HCT116 (cell line): Measurements from ENCODE around the gene ALK.

Experiments used
- EZH2 ChIP-seq: fragments of 200-600 bp; sonication (generic); IDR thresholded peaks from 2 replicates; pipeline ENCODE4 v1.6.1; 2017; ENCODE audit warnings: antibody characterized with exemption, mixed run types
- POLR2A ChIP-seq: IDR thresholded peaks from 2 replicates; pipeline ENCODE4 v1.7.0; 2011; ENCODE audit warnings: borderline replicate concordance; ENCODE audit not compliant: insufficient read depth, insufficient read length; ENCODE audit errors: extremely low read depth
- POLR2AphosphoS5 ChIP-seq: IDR thresholded peaks from 2 replicates; pipeline ENCODE4 v1.6.1; 2011; ENCODE audit warnings: mild to moderate bottlenecking, low read depth, low read length, moderate library complexity
- TF ChIP-seq, protein P1 (sequence below), 3 experiments: fragments of 200-600 bp in 1 of 3; sonication (generic) in 1 of 3; IDR thresholded peaks in 2 of 3; conservative IDR thresholded peaks in 1 of 3; 2 replicates each; pipeline ENCODE4 v1.5.1; 2012 to 2017; ENCODE audit warnings: low read depth in 2 of 3, low read length in 2 of 3, antibody characterized with exemption in 1 of 3, borderline replicate concordance in 1 of 3, control low read depth in 1 of 3, mild to moderate bottlenecking in 1 of 3, mixed read lengths in 1 of 3, mixed run types in 1 of 3, moderate library complexity in 1 of 3; ENCODE audit not compliant: insufficient read depth in 1 of 3

DNA sequence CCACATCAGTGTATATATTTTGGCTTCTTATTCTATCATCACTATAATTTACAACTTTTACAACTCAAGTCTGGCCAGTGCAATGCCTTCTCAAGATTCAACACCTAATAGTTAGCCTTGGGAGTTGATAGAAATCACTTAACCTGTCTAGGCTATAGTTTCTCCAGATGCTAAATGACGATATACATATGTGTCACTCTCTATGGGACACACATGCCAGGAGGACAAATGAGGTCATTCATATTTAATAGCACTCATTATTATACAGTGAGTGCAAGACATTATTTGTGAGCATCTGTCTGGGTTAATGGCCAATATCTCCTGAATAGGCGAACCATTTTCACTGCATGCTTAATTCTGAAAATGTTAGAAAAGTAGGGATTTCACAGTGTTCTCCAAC lies 89.8 kb downstream of the ALK start:
- TF ChIP-seq, protein P1, sequence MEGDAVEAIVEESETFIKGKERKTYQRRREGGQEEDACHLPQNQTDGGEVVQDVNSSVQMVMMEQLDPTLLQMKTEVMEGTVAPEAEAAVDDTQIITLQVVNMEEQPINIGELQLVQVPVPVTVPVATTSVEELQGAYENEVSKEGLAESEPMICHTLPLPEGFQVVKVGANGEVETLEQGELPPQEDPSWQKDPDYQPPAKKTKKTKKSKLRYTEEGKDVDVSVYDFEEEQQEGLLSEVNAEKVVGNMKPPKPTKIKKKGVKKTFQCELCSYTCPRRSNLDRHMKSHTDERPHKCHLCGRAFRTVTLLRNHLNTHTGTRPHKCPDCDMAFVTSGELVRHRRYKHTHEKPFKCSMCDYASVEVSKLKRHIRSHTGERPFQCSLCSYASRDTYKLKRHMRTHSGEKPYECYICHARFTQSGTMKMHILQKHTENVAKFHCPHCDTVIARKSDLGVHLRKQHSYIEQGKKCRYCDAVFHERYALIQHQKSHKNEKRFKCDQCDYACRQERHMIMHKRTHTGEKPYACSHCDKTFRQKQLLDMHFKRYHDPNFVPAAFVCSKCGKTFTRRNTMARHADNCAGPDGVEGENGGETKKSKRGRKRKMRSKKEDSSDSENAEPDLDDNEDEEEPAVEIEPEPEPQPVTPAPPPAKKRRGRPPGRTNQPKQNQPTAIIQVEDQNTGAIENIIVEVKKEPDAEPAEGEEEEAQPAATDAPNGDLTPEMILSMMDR (IDR thresholded peaks at IDR 0.05 in 2 of 3, conservative IDR thresholded peaks at IDR 0.05 in 1 of 3; ENCODE audit: borderline replicate concordance in 1 of 3, insufficient read depth in 1 of 3, low read depth in 2 of 3, low read length in 2 of 3): no peak
- no peak for TF ChIP-seq EZH2
- TF ChIP-seq POLR2AphosphoS5: no peak
- no peak for TF ChIP-seq POLR2A
